Gastrocnemius medialis (tissue), 4 donors: ENCODE measurements around the gene TMEM121.

Experiments
- CTCF ChIP-seq, 5 experiments: fragments of 450-650 bp in 3 of 5; fragments of 200-600 bp in 2 of 5; sonication (generic) in 2 of 5; IDR thresholded peaks in 4 of 5; conservative IDR thresholded peaks in 1 of 5; 1 replicate in 4 of 5; 2 replicates in 1 of 5; pipeline ENCODE4 v1.5.1; 2016 to 2019; ENCODE audit warnings: antibody characterized with exemption in 5 of 5, mild to moderate bottlenecking in 3 of 5, moderate library complexity in 3 of 5
- POLR2A ChIP-seq, 2 donors: fragments of 450-650 bp; IDR thresholded peaks; one replicate each; pipeline ENCODE4 v1.6.1; 2017; ENCODE audit warnings: antibody characterized with exemption in 2 of 2, mild to moderate bottlenecking in 2 of 2, moderate library complexity in 2 of 2

- no peak for TF ChIP-seq CTCF (IDR thresholded peaks at IDR 0.05 in 4 of 5, conservative IDR thresholded peaks at IDR 0.05 in 1 of 5)
- no peak for TF ChIP-seq POLR2A (IDR thresholded peaks at IDR 0.05)
Measured at GRCh38 chr14:105531088-105531893, 4.9 kb downstream of the TMEM121 start.
